ENCODE results near the gene ITM2C. TPM values are rescaled to one million over a fixed set of nuclear protein-coding genes. Genes with fewer than 3 reads are reported as not detected.

ITM2C gene
- total RNA-seq, 5 donors from 2014 or later (not counting 1 experiment from before 2014, with no cell fraction given), result 21.9 to 41.2 (median 34.8) TPM

- POLR2A ChIA-PET, result no interaction called here
- peak overlapping the region in 1 of 2 donors; percentile 50 for H3K27ac Mint-ChIP-seq
- no peaks in the 10 kb centered on the region for H3K36me3 ChIP-seq (ENCODE audit: control insufficient read depth in 2 of 2, extremely low read depth in 1 of 2, insufficient read depth in 1 of 2, low read length in 1 of 2)
- H3K27me3 Mint-ChIP-seq, result peaks cover 3 to 16% of the 10 kb centered on the region in 2 donors
- H3K9me3 Mint-ChIP-seq, result no peaks in the 10 kb centered on the region
- H3K4me3 ChIP-seq (ENCODE audit: control insufficient read depth in 1 of 2, extremely low read depth in 1 of 2, low read length in 1 of 2), result no peak overlapping the region
- H3K27me3 ChIP-seq (replicated peaks in 1 of 2; ENCODE audit: control insufficient read depth in 2 of 2, extremely low read depth in 1 of 2, insufficient read depth in 2 of 2, low read length in 1 of 2), result peaks cover 0 to 49% of the 10 kb centered on the region in 2 experiments
- CTCF ChIA-PET, result no interaction called here
- peaks cover 3 to 39% of the 10 kb centered on the region in 2 experiments for H3K4me1 ChIP-seq (ENCODE audit: control insufficient read depth in 1 of 2, extremely low read depth in 1 of 2, insufficient read depth in 2 of 2, low read length in 2 of 2)
- no peak overlapping the region for H3K27ac ChIP-seq (ENCODE audit: low read length)
- ATAC-seq (replicated peaks in 1 of 4) (no peak), DNase-seq (no peak)
- no peaks in the 10 kb centered on the region for H3K36me3 Mint-ChIP-seq
- peaks cover 13 to 20% (median 16%) of the 10 kb centered on the region in 3 donors for H3K4me1 Mint-ChIP-seq
- WGBS (ENCODE audit: insufficient coverage), result 74% methylated on average over 4 of the region's 4 CpGs
- H3K9me3 ChIP-seq, result no peaks in the 10 kb centered on the region
- no peak overlapping the region for H3K4me3 Mint-ChIP-seq
These were observed 25.9 kb downstream of the ITM2C start for GRCh38 chr2:230890646-230891045.

- no peaks in the 10 kb centered on the region for H3K9me3 ChIP-seq
- Mint-ChIP-seq H3K27me3 (peaks cover 3 to 16% of the 10 kb centered on the region in 2 donors), H3K36me3 (no peaks in the 10 kb centered on the region), H3K27ac (no peak overlapping the region), H3K4me1 (peaks cover 12 to 18% (median 16%) of the 10 kb centered on the region in 3 donors), H3K4me3 (no peak overlapping the region), H3K9me3 (no peaks in the 10 kb centered on the region)
- peaks cover 0 to 46% of the 10 kb centered on the region in 2 experiments for H3K27me3 ChIP-seq (replicated peaks in 1 of 2; ENCODE audit: control insufficient read depth in 2 of 2, extremely low read depth in 1 of 2, insufficient read depth in 2 of 2, low read length in 1 of 2)
- ChIA-PET POLR2A (no interaction called here), CTCF (no interaction called here)
- H3K4me1 ChIP-seq (ENCODE audit: control insufficient read depth in 1 of 2, extremely low read depth in 1 of 2, insufficient read depth in 2 of 2, low read length in 2 of 2), result peaks cover 3 to 34% of the 10 kb centered on the region in 2 experiments
- no peak overlapping the region for H3K4me3 ChIP-seq (ENCODE audit: control insufficient read depth in 1 of 2, extremely low read depth in 1 of 2, low read length in 1 of 2)
- ATAC-seq (replicated peaks in 1 of 4), result no peak
- no peaks in the 10 kb centered on the region for H3K36me3 ChIP-seq (ENCODE audit: control insufficient read depth in 2 of 2, extremely low read depth in 1 of 2, insufficient read depth in 1 of 2, low read length in 1 of 2)
- H3K27ac ChIP-seq (ENCODE audit: low read length), result no peak overlapping the region
- WGBS (ENCODE audit: insufficient coverage), result 17% methylated on average over 2 of the region's 5 CpGs
- DNase-seq, result no peak
These were observed 26.3 kb downstream of the ITM2C start for GRCh38 chr2:230891064-230891463.

- Mint-ChIP-seq H3K36me3 (no peaks in the 10 kb centered on the region), H3K9me3 (no peaks in the 10 kb centered on the region), H3K27me3 (peaks cover 3 to 15% of the 10 kb centered on the region in 2 donors), H3K4me3 (no peak overlapping the region), H3K27ac (no peak overlapping the region), H3K4me1 (peaks cover 10 to 19% (median 16%) of the 10 kb centered on the region in 3 donors)
- H3K4me1 ChIP-seq (ENCODE audit: control insufficient read depth in 1 of 2, extremely low read depth in 1 of 2, insufficient read depth in 2 of 2, low read length in 2 of 2), result peaks cover 3 to 37% of the 10 kb centered on the region in 2 experiments
- no peaks in the 10 kb centered on the region for H3K36me3 ChIP-seq (ENCODE audit: control insufficient read depth in 2 of 2, extremely low read depth in 1 of 2, insufficient read depth in 1 of 2, low read length in 1 of 2)
- H3K27me3 ChIP-seq (replicated peaks in 1 of 2; ENCODE audit: control insufficient read depth in 2 of 2, extremely low read depth in 1 of 2, insufficient read depth in 2 of 2, low read length in 1 of 2), result peaks cover 0 to 45% of the 10 kb centered on the region in 2 experiments
- 49% methylated on average over 3 of the region's 6 CpGs for WGBS (ENCODE audit: insufficient coverage)
- H3K9me3 ChIP-seq, result no peaks in the 10 kb centered on the region
- ATAC-seq (replicated peaks in 1 of 4), result no peak
- no peak overlapping the region for H3K4me3 ChIP-seq (ENCODE audit: control insufficient read depth in 1 of 2, extremely low read depth in 1 of 2, low read length in 1 of 2)
- H3K27ac ChIP-seq (ENCODE audit: low read length), result no peak overlapping the region
- ChIA-PET POLR2A (no interaction called here), CTCF (no interaction called here)
- DNase-seq, result no peak
These were observed 26.8 kb downstream of the ITM2C start for GRCh38 chr2:230891509-230891908.

DNA sequence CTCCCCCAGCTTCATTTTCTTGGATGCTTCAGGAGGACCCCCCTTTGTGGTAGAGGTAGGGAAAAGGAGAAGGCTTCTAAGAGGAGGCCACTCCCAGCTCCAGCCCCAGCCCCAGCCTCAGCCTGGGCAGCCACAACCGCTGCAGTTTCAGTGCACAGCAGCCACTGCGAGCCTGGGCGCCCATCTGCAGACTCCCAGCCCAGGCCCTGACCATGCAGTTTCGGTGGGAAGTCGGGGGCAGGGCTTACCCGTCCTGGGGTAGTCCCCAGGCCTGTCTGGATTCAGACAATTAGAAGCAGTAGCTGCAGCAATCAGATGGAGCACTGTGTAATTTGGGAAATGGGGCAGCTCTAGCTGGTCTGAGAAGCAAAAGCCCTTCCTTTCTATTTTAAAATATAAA is 28.6 kb downstream of the ITM2C start:
- H3K36me3 ChIP-seq (ENCODE audit: control insufficient read depth in 2 of 2, extremely low read depth in 1 of 2, insufficient read depth in 1 of 2, low read length in 1 of 2), result no peaks in the 10 kb centered on the region
- peaks cover 16 to 19% (median 16%) of the 10 kb centered on the region in 3 donors for H3K4me1 Mint-ChIP-seq
- H3K4me3 ChIP-seq (ENCODE audit: control insufficient read depth in 1 of 2, extremely low read depth in 1 of 2, low read length in 1 of 2), result no peak overlapping the region
- no peaks in the 10 kb centered on the region for H3K36me3 Mint-ChIP-seq
- POLR2A ChIA-PET, result no interaction called here
- no peak for DNase-seq
- no peaks in the 10 kb centered on the region for H3K9me3 Mint-ChIP-seq
- no peak for ATAC-seq (replicated peaks in 1 of 4)
- H3K4me3 Mint-ChIP-seq, result no peak overlapping the region
- CTCF ChIA-PET, result interaction anchor here in 1 of 2 donors (0.5 kb wide), 1 partner anchor 103 kb away, joined by 4 read pairs; no protein-coding TSS in a partner anchor
- H3K4me1 ChIP-seq (ENCODE audit: control insufficient read depth in 1 of 2, extremely low read depth in 1 of 2, insufficient read depth in 2 of 2, low read length in 2 of 2), result peaks cover 3 to 39% of the 10 kb centered on the region in 2 experiments
- 58% methylated on average over 5 of the region's 6 CpGs for WGBS (ENCODE audit: insufficient coverage)
- no peak overlapping the region for H3K27ac Mint-ChIP-seq
- H3K9me3 ChIP-seq, result no peaks in the 10 kb centered on the region
- no peak overlapping the region for H3K27ac ChIP-seq (ENCODE audit: low read length)
- peaks cover 8 to 22% of the 10 kb centered on the region in 2 donors for H3K27me3 Mint-ChIP-seq
- H3K27me3 ChIP-seq (replicated peaks in 1 of 2; ENCODE audit: control insufficient read depth in 2 of 2, extremely low read depth in 1 of 2, insufficient read depth in 2 of 2, low read length in 1 of 2), result peaks cover 0 to 47% of the 10 kb centered on the region in 2 experiments

GRCh38 chr2:230893841-230894781 is 29.4 kb downstream of the ITM2C start:
- POLR2A ChIA-PET, result no interaction called here

GRCh38 chr2:230895536-230896345 is 31.0 kb downstream of the ITM2C start:
- Mint-ChIP-seq H3K9me3 (no peaks in the 10 kb centered on the region), H3K4me1 (peaks cover 16 to 19% (median 16%) of the 10 kb centered on the region in 3 donors), H3K27ac (no peak overlapping the region), H3K36me3 (no peaks in the 10 kb centered on the region), H3K27me3 (peaks cover 8 to 28% of the 10 kb centered on the region in 2 donors), H3K4me3 (no peak overlapping the region)
- POLR2A ChIA-PET, result no interaction called here
- Histone ChIP-seq H3K9me3 (no peaks in the 10 kb centered on the region), H3K27me3 (replicated peaks in 1 of 2; ENCODE audit: control insufficient read depth in 2 of 2, extremely low read depth in 1 of 2, insufficient read depth in 2 of 2, low read length in 1 of 2) (peaks cover 0 to 53% of the 10 kb centered on the region in 2 experiments), H3K4me3 (ENCODE audit: control insufficient read depth in 1 of 2, extremely low read depth in 1 of 2, low read length in 1 of 2) (no peak overlapping the region), H3K4me1 (ENCODE audit: control insufficient read depth in 1 of 2, extremely low read depth in 1 of 2, insufficient read depth in 2 of 2, low read length in 2 of 2) (peaks cover 3 to 39% of the 10 kb centered on the region in 2 experiments), H3K27ac (ENCODE audit: low read length) (no peak overlapping the region), H3K36me3 (ENCODE audit: control insufficient read depth in 2 of 2, extremely low read depth in 1 of 2, insufficient read depth in 1 of 2, low read length in 1 of 2) (no peaks in the 10 kb centered on the region)
- DNase-seq (peak in 1 of 35 experiments; percentile 19), ATAC-seq (replicated peaks in 1 of 4) (no peak)
- WGBS (ENCODE audit: insufficient coverage), result 100% methylated on average over 2 of the region's 6 CpGs
- CTCF ChIA-PET, result interaction anchor here in 1 of 2 donors (1.3 kb wide), 1 partner anchor 71 kb away, joined by 3 read pairs; no protein-coding TSS in a partner anchor

More at GRCh38 chr2:230893841-230894781, 29.4 kb downstream of the ITM2C start:
- H3K27me3 Mint-ChIP-seq, result peaks cover 8 to 22% of the 10 kb centered on the region in 2 donors
- ATAC-seq (replicated peaks in 1 of 4) (peak in 2 of 4 experiments; percentile 43 to 59), DNase-seq (peak in 5 of 35 experiments; percentile 13 to 44 (median 24))
- no peaks in the 10 kb centered on the region for H3K9me3 ChIP-seq
- H3K4me1 Mint-ChIP-seq, result peaks cover 16 to 19% (median 16%) of the 10 kb centered on the region in 3 donors
- H3K4me3 ChIP-seq (ENCODE audit: control insufficient read depth in 1 of 2, extremely low read depth in 1 of 2, low read length in 1 of 2), result no peak overlapping the region
- peaks cover 3 to 39% of the 10 kb centered on the region in 2 experiments for H3K4me1 ChIP-seq (ENCODE audit: control insufficient read depth in 1 of 2, extremely low read depth in 1 of 2, insufficient read depth in 2 of 2, low read length in 2 of 2)
- no peak overlapping the region for H3K27ac ChIP-seq (ENCODE audit: low read length)
- H3K9me3 Mint-ChIP-seq, result no peaks in the 10 kb centered on the region
- CTCF ChIA-PET, result interaction anchor here in 1 of 2 donors (0.5 kb wide), 1 partner anchor 104 kb away, joined by 4 read pairs; no protein-coding TSS in a partner anchor
- WGBS (ENCODE audit: insufficient coverage), result 36% methylated on average over 12 of the region's 19 CpGs
- H3K4me3 Mint-ChIP-seq, result peak overlapping the region in 1 of 3 donors; percentile 26
- H3K27ac Mint-ChIP-seq, result no peak overlapping the region
- peaks cover 0 to 52% of the 10 kb centered on the region in 2 experiments for H3K27me3 ChIP-seq (replicated peaks in 1 of 2; ENCODE audit: control insufficient read depth in 2 of 2, extremely low read depth in 1 of 2, insufficient read depth in 2 of 2, low read length in 1 of 2)
- H3K36me3 ChIP-seq (ENCODE audit: control insufficient read depth in 2 of 2, extremely low read depth in 1 of 2, insufficient read depth in 1 of 2, low read length in 1 of 2), result no peaks in the 10 kb centered on the region
- no peaks in the 10 kb centered on the region for H3K36me3 Mint-ChIP-seq
